COLO668 (cell line): ENCODE results near the gene PRKCE.

Experiments
- DNase-seq: peaks from one replicate; lab custom pipeline; 2025; ENCODE audit not compliant: unreplicated experiment; lab: John Stamatoyannopoulos, UW

The PRKCE gene

DNA sequence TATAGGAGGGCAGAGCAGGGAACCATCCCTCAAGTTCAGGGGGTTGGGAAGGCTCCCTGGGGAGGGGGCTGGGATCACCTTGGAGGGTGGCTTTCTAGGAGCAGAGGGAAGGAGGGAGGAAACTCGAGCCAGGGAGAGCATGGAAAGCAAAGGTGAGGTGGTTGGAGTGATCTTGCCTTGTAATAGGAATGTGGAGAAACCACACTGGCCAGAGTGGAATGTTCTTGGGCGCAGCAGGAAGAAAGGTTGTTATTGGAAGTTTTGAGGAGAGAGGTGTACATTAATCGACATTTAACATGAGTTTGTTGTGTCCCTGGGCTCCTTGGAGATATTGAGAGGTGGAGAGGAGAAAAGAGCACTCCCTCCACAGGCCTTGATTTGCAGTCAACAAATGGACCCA, 272.2 kb downstream of the PRKCE start:
- DNase-seq = no peak

DNA sequence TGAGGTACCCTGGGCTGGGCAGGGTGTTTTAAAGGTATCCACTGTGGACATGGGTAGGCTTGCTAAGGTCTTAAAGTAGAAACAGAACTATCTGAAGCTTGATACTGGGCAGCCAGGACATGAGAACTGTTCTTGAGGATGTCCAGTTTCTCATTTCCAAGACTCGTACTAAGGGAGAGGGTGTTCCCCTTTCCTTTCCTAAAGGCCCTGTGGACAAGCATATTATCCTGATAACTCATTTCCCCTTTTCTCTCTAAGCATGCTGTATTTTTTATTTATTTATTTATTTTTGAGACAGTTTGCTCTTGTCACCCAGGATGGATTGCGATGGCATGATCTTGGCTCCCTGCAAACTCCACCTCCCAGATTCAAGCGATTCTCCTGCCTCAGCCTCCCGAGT, 273.6 kb downstream of the PRKCE start:
- no peak for DNase-seq

DNA sequence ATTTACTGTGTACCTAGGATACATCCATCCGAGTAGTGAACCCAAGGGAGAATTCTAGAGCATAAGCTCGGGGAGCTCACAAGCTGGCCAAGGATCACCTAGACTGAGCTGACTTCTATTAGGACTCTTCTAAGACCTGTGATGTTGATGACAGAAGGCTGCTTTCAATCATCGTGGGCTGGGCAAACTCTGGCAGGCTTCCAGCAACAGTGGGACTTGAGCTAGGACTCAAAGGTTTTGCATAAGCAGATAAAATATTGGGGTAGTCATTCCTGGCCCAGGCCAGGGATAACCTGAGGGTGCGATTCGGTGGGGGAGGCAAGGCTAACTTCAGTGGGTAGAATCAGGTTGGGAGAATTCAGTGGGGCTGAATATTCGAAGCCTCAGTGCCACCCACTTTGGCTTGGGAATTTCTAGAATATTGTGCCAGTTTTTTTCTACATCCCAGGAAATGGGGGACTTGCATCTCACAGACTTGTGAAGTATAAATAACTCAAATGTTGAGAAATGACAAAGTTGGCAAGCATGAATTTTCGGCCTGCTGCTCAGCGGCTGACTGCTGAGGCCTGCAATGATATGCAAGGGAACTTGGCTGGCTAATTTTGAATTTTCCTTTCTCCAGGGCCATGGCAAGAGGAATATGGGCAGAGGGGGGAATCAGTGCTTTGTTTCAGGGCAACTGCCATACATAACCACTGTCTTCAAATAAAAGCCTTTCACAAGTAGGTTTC, 274.3 kb downstream of the PRKCE start:
- DNase-seq = no peak

DNA sequence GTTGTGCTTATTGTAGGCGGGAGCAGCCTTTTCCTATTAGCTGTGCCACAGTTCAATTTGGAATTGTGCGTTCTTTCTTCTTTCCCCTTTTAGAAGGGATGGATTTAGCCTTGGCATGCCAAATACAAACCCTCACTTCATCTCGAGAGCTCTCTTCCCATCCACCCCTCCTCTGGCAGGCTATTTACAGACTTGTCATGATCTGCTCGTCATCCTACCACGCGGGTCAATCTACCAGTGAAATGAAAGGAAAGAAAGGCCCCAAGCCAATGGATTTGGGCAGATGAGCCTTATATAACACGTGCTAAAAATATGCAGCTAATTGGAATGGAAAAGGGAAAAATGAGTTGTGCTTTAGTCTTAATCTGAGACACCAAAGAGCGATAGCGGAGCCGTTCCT, 277.5 kb downstream of the PRKCE start:
- DNase-seq = no peak

DNA sequence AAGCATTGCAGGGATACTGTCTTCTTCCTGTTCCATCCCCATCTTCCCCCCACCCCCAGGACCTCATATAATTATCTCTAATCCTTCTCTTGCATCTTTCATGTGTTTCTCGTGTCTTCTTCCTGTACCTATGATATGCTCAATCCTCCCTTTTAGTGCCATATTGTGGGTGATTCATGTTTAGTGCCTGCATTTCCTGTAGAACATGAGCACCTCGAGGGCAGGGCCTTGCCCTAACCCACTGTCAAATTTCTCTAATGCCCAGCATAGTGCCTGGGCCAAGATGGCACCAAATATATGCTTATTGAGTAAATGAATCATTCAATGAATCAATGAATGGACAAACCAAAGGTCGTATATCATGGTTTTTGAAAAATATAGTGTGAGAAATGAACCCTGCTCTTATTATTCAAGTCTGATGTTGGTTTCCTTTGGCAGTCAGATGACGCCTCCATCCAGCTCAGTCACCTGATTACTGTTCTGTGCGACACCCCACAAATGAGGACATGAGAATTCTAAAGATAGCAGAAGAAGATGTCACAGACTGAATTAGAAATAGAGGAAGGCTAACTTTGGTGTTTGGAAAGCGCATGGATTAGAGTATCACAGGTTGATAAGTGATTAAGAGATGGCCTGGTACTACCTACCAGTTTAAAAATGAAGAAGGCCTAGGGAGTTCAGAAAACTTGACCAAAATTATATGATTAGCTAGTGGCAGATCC, 278.4 kb downstream of the PRKCE start:
- DNase-seq = no peak

DNA sequence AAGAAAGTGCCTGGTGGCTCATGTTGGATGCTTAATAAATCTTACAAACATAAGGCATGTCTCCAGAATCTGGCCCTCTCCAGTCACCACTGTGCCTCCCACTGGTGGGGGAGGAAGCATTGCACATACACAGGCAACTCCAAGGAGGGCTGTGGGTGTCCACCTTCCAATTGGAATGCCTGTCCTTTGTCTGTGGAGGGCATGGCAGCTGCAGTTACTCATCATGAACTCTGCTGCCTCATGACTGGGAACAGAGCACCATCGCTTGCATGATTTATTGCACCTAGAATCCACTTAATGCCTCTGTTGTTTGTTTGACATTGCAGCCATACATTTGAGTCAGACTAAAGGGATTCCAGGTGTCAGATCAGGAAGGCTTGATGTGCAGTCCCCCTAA, 278.9 kb downstream of the PRKCE start:
- peak; percentile 74 for DNase-seq

DNA sequence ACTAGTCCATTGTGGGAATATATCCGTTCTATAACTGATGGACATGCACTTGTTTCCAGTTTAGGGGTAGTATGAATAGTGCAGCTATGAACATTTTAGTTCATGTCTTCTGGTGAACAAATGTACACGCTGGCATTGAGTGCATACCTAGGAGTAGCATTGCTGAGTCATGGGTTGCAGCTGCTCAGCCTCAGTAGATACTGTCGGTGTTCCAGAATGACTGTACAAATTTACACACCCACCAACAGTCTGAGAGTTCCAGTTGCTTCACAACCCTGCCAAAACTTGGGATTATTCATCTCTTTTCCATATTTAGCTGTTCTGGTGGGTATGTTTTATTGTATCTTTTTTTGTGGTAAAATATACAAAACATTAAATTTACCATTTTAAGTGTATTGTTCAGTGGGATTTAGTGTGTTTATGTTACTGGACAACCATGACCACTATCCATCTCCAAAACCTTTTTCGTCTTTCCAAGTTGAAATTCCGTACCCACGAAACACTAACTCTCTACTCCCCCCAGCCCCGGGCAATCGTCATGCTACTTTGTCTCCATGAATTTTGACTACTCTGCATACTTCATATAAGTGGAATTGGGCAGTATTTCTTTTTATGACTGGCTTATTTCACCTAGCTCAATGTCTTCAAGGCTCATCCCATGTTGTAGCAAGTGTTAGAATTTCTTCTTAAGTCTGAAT, 281.0 kb downstream of the PRKCE start:
- DNase-seq = no peak

DNA sequence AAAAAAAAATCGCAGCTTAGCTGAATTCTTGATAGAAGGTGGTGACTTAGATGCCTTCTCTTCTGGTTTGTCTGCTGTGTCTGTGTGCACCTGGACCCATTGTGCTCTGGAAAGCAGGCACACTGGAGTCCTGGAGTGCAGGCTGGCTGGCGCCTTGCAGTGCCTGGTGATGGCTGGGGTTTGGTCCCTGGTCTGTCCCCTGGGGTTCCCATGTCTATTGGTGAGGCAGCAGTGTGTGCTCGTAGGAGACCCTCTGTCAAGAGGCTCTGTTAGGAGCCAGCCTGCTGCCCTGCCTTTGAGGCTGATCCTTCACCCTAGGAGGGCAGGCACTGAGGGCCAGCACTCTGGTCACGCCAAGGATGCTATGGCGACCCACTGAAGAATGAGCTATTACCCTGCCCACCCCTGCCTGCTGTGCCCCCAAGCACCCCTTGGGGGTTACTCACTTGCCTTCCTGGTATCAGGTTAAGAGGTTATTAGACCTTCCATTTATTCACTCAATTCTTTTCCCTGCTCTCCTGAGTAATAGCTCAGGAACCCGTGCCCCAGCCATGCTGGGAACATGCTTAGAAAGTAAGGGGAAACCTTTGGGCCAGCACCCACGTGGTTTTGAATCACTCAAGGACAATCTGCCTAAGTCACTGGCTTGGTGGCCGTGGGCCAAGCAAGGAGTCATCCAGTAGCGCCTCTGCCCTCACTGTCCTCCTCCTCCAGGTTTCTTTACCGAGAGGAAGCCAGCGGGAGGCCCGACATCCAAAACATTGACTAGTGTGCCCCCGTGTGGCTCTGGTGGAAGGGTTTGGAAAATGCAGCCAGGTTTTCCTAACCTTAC, 284.5 kb downstream of the PRKCE start:
- peak; percentile 84 for DNase-seq

DNA sequence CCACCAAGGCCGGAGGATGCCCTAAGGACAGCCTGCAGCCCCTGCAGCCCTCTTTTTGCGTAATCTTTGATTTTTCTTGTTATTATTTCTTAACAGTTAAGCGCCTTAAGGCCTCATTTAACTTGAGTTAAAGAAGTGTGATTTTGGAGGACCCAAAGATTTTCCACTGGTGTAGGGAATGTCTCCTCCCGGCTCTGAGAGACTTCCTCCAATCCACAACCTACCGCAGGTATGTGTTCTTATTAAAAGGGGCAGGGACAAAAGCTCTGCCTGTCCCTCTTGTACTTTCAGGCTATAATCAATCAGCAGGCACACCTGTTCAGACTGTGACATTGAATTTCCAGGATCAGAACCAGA, 285.1 kb downstream of the PRKCE start:
- DNase-seq = no peak

DNA sequence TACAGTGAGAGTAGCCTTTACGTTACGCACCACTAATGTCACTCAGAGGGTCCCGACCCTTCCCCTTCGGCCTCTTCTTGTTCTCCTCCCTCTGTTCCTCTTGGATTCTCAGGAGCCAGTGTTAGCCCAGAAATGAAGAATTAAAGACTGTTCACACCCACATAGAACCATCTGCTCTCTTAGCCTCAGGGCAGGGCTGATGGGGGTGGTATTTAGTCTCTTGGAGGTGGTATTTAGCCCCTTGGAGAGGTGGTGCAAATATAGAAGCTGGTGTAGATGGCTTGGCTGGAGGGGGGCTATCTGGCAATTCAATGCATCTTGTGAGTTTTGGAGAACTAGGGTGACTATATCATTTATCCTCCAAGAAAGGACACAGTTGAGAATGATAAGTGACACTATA, 286.5 kb downstream of the PRKCE start:
- DNase-seq = no peak

DNA sequence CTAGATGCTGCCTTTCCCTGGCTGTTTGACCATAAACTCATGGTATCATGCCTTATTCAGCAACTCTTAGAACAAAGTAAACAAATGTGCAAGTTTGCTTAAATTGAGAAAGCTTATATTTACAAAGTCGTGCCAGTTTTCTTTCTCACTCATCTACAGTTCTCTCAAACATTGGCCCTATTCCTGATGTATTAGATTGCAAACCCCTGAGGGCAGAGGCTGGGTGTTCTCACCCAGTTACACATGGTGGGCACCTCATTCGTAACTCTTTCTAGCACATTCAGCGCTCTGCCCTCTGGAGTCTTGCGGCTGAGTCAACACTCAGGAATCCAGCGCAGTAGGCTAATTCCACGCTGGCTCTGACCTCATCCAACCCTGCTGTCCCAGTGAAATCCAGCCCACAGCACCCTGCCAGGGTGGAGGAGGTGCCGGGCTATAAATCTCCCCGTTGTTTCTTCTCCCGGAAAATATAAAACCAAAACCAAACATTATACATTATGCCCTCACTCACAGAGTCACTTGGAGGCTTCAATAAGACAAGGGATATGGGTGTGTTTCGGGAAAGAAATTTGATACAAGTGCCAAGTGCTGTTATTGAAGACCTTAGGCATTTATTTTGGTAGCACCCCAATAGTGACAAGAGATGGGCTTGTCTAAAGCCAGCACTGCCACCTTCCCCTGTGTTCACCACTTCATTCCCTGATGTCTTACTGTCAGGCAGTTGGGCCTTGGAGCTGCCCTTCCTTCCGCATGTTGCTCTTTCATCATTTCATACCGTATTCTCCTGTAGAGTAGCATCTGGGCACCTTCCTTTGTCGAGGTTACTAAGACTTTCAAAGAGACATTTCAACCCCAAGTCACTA, 287.4 kb downstream of the PRKCE start:
- DNase-seq = peak; percentile 65

DNA sequence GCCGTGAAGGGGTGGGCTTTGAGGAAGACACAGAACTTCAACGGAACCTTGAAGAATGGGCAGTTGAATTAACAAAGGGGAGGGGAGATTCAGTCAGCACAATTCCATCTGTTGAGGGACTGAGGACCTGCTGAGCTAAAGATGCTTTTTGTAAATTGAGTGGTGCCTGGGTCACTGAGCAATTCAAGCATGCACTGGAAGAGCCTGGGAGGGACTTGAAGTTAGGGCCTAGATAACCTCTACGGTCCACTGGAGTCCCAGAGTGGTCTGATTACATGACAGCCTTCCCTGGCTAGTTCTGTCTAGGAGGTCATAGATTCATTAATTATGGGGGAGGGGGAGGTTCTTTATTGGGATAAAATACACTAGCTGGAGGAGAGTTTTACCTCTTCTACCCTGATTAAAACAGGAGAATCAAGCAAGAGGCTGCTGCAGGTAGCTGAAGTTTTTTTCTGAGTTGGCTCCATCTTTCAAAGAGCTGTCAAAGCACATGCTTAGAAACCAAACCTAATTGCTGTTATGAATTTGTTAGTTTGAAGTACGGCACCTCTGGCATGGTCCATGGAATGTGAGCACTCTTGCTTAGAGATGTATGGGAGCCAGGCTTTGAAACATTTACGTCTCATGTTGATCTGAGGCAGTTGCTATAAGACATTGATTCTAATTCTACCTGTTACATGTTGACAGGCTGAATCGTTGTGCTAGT, 290.2 kb downstream of the PRKCE start:
- no peak for DNase-seq

DNA sequence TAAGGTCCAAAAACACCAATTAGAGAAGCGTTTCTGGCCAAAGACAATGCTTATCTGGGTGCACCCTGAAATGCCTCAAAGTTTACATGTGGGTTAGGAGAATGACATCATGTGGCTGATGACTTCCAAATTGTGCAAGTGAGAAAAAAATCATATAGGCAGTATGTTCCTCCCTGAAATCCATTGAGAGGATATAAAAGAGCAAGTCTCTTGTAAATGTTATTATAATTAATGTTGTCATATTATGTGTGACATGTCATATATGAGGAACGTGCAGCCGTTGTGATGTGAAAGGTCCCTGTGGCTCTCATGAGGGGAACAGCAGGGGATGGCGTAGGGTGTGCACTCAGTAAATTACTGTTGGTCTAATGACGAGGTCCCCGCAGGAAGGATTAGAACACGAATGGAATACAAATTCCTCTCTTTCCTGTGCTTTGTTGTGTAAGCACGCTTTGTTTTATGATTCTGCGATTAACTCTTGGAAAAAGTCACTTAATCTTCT, 290.8 kb downstream of the PRKCE start:
- no peak for DNase-seq

DNA sequence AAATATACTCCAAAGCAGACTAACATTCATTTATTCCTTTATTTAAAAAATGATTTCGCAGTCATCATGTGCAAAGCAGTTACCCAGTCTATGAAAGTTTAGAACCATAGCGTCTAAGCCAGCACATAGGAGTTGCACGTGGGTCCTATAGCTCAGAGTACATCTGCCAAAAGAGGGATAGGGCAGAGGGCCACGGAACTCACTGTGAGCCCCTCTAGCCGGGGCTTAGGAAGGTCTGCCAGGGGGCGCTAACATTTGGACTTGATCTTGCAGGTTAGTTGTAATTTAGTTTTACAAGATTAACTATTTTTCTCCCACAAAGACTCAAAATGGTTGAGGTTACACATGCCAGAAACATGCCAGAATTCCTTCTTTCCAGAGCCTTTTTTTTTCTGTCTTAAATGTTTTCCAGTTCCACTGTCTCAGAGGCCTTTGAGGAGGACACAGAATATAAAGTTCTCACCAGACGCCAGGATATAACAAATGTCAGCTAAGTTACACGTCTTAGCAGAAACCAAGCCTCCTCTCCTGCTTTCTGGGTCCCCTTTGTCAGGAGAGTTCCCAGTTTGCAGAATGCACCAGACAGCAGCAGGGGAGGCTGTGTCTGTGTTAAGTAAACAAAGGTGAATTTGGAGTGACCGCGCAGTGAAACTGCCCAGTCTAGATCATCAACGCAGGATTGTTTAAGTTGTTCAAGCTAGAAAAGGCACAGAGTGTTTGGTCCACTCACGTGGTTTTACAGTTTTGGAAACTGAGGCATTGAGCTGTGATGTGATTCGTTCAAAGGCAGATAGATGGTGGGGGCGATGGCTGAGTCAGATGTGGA, 292.0 kb downstream of the PRKCE start:
- no peak for DNase-seq

DNA sequence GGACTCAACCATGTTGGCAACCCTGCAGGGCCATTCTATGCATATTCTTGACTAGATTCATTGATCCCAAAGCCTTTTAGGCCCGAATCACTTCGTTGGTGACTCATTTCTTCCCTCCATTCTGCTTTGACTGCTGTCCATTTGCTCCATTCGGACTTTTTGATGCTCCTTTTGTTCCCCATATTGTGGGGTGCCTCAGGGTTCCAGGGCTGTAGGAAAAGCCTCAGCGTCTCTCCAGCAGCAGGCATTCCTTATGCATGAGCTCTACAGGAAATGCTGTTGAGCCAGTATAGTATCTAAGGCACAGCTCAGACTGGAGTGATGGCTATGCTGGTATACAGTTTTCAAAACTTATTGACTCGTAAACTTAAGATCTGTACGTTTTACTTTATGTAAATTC, 292.6 kb downstream of the PRKCE start:
- DNase-seq = no peak

DNA sequence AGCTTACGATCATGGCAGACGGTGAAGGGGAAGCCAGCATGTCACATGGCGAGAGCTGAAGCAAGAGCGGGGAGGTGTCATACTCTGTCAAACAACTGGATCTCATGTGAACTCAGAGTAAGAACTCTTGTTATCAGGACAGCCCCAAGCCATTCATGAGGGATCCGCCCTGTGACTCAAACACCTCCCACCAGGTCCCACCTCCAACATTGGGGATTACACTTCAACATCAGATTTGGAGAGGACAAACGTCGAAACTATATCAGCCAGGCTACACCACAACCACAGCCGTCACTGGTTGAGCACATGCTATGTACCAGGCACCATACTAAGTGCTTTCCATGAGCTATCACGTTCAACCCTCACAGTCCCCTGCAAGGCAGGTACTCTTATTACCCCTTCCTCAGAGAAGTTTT, 293.8 kb downstream of the PRKCE start:
- no peak for DNase-seq

DNA sequence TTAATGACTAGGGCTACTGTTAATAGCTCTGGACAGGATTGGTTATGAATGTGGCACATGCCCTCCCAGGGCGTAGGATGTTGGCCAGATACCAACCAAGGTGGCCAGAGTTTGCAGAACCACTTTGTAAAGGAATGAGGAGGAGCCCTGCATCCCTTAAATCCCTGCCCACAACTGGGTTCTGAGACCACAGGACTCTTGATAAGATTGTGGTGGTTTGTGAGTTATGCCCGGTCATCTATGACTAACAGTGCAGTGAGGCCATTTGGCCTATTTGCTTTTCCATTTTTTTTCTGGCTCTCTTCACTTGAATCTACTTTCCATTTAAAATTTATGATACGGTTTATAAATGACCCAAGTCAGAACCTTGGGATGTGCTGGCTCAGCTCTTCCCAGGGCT, 294.5 kb downstream of the PRKCE start:
- no peak for DNase-seq

DNA sequence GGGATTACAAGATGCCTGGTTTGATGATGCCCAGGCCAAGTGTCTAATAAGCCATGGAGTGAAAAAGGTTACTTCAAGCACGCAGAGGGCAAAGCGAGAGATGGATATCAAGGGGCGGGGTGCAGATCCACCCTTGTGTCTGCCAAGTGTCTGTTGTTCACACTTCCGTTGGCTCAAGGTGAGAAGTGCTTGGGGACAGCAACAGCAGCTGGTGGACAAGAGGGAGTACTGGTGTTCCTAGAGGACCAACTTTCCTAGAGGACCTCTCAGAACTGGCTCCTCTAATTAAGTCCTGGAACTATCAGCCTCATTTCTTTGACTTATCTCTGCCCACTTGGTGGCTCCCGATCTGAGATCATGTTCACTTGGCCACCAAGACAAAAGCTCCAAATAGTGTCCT, 299.1 kb downstream of the PRKCE start:
- no peak for DNase-seq
